ENCODE results near the gene SERGEF. TPM values are rescaled to one million over a fixed set of nuclear protein-coding genes. Genes with fewer than 3 reads are reported as not detected.

SERGEF gene
- total RNA-seq, 1 experiment from 2014 or later: 31.4 TPM

DNA sequence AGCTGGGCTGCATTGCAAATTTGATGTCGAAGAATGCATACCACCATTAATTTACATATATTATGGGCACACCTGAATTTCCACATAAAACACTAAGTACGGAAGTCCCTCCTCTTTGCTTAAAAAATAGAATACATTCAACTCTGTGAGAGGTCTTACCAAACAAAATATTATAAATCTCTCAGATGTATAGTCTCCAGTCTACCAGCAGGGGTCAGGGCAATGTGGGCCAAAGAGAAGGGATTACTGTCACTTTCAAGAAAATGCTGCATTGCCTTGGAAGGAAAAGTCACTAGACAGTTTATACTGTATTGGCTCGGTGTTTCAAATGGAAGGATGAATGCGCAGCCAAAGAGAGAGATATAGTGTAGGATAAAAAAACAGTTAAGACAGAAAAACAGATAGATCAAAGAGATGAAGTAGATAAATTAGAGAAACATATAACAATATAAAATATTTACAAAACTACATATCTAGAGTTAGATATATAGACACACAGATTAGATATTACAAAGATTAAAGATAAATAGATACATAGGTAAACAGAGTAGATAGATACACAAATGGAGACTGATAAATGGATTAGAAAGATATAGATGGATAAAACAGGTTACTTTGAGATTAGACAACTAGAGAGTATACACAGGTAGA, 20.9 kb downstream of the SERGEF start:
- H3K79me1 ChIP-seq (ENCODE audit: insufficient read depth, low read depth, low read length, poor library complexity, severe bottlenecking): no peaks in the 10 kb centered on the region
- no peaks in the 10 kb centered on the region for H3K79me2 ChIP-seq (ENCODE audit: insufficient read depth, low read length)
- no CpG with 5 or more reads among the region's 4 CpGs for WGBS (ENCODE audit: extremely low coverage, insufficient read length, low lambda C conversion rate)
- H2AK5ac ChIP-seq (ENCODE audit: insufficient read length, low read length): no peak overlapping the region
- no peaks in the 10 kb centered on the region for H3K27me3 ChIP-seq (ENCODE audit: insufficient read depth, low read length)
- H2BK5ac ChIP-seq (ENCODE audit: insufficient read length, low read length): no peak overlapping the region
- H4K91ac ChIP-seq (ENCODE audit: insufficient read length, low read depth, low read length): no peak overlapping the region
- H3K27me3 Mint-ChIP-seq (ENCODE audit: low read depth): no peaks in the 10 kb centered on the region
- H3K23me2 ChIP-seq (ENCODE audit: insufficient read length, low read depth, low read length, poor library complexity, severe bottlenecking): no peaks in the 10 kb centered on the region
- H4K8ac ChIP-seq (replicated peaks; ENCODE audit: insufficient read length, low read depth, low read length): no peak overlapping the region
- no peak overlapping the region for H3T11ph ChIP-seq (ENCODE audit: low read length)
- no peak overlapping the region for H3K27ac Mint-ChIP-seq
- H3K27ac ChIP-seq (ENCODE audit: insufficient read length, low read depth, low read length): no peak overlapping the region
- no peak overlapping the region for H2BK20ac ChIP-seq (ENCODE audit: low read depth, low read length, poor library complexity, severe bottlenecking)
- H2BK120ac ChIP-seq (ENCODE audit: low read depth, low read length, poor library complexity, severe bottlenecking): no peak overlapping the region
- H3K4me1 ChIP-seq (ENCODE audit: insufficient read depth, low read length): no peaks in the 10 kb centered on the region; the same call in 1 of the 2 replicates
- H3K56ac ChIP-seq (ENCODE audit: insufficient read length, low read depth, low read length): no peak overlapping the region
- H3K9me3 ChIP-seq (ENCODE audit: control insufficient read depth, low read depth, low read length): no peaks in the 10 kb centered on the region
- no peak overlapping the region for H3K23ac ChIP-seq (ENCODE audit: insufficient read length, low read depth, low read length)
- H3K36me3 Mint-ChIP-seq (ENCODE audit: insufficient read depth in 1 of 3, low read depth in 3 of 3): peaks cover 0 to 43% (median 3%) of the 10 kb centered on the region in 3 experiments; a peak in 3 of 7 replicates
- no peak overlapping the region for H3K18ac ChIP-seq (ENCODE audit: insufficient read length, low read depth, low read length)
- no peak overlapping the region for H3K9ac ChIP-seq (ENCODE audit: extremely low read depth, insufficient read length, low read length)
- no peak overlapping the region for H4K5ac ChIP-seq (ENCODE audit: insufficient read length, low read depth, low read length)
- H2AFZ ChIP-seq (ENCODE audit: low read length): no peak overlapping the region
- peaks cover 0 to 5% of the 10 kb centered on the region in 2 experiments; a peak in 2 of 4 replicates for H3K4me1 Mint-ChIP-seq
- H3K14ac ChIP-seq (ENCODE audit: insufficient read depth, low read length): no peak overlapping the region
- no peak overlapping the region for H3K4me3 Mint-ChIP-seq
- DNase-seq: no peak
- no peaks in the 10 kb centered on the region for H3K9me3 Mint-ChIP-seq
- H3K4ac ChIP-seq (ENCODE audit: low read depth, low read length): no peak overlapping the region
- no peak overlapping the region for H3K4me2 ChIP-seq (ENCODE audit: insufficient read depth, insufficient read length, low read length)
- H2BK12ac ChIP-seq (ENCODE audit: insufficient read length, low read depth, low read length): no peak overlapping the region
- H4K20me1 ChIP-seq (ENCODE audit: control insufficient read depth, insufficient read depth, insufficient read length): no peaks in the 10 kb centered on the region
- TF ChIP-seq, protein P1, sequence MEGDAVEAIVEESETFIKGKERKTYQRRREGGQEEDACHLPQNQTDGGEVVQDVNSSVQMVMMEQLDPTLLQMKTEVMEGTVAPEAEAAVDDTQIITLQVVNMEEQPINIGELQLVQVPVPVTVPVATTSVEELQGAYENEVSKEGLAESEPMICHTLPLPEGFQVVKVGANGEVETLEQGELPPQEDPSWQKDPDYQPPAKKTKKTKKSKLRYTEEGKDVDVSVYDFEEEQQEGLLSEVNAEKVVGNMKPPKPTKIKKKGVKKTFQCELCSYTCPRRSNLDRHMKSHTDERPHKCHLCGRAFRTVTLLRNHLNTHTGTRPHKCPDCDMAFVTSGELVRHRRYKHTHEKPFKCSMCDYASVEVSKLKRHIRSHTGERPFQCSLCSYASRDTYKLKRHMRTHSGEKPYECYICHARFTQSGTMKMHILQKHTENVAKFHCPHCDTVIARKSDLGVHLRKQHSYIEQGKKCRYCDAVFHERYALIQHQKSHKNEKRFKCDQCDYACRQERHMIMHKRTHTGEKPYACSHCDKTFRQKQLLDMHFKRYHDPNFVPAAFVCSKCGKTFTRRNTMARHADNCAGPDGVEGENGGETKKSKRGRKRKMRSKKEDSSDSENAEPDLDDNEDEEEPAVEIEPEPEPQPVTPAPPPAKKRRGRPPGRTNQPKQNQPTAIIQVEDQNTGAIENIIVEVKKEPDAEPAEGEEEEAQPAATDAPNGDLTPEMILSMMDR (conservative IDR thresholded peaks at IDR 0.05): peak; percentile 82
- H2BK15ac ChIP-seq (ENCODE audit: low read depth, low read length): no peak overlapping the region
